ENCODE measurements around the gene CPS1.
A peak's percentile ranks its signal among the peaks of the same experiment; 100 is the strongest.

The CPS1 gene

DNA sequence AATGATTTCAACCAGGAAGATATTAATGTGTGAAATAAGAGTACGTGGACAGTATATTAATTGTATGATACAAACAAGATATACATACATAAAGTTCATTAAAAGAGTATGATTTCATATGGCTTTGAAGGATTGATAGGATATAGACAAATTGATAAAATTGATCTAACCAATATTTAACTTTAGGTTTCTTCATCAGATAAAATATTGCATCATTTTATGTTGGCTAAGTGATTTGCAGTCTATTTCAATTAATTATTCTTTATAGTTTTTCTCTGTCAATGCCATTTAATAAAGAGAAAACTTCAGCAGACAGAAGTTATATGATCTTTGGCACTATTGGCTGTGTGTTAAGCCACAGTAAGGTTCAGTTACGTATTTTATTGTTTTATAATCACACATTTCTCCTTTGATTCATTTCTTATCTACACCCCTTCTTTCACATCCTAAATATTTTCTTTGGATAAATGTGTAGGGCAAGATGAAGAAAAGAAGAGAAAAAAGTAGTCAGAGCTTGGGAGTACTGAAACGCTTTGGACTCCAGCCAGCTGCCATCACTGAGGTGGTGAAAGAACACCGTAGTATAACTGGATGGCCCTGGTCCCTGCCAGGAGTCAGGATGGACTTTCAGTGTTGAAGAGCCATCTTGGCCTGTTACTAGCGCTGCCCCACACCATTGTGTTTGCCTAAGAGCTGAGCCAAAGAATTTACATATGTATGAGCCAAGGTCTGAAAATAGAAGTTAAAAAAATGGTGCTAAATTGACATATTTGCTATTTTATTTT is 9.8 kb upstream of the CPS1 start:
- DNase-seq: peak in 25 of 51 donors; percentile 0 to 49 (median 12)

DNA sequence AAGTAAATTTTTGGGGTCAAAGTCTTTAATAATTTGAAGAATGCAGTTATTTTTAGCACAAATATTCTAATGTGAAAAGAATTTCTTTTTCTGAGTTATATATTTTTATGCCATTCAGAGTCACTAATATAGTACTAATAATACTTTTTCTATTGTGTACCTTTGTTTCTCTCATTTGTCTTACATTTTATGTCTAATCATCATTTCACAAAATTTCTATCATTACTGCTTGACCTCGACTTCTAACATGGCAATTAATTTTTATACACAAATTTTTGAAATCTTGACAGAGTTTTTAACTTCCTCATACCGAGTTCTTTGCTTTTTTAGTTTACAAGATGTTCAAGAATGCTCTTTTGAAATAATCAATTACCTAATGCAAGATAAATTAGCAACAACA is 8.4 kb upstream of the CPS1 start:
- no peak for DNase-seq

DNA sequence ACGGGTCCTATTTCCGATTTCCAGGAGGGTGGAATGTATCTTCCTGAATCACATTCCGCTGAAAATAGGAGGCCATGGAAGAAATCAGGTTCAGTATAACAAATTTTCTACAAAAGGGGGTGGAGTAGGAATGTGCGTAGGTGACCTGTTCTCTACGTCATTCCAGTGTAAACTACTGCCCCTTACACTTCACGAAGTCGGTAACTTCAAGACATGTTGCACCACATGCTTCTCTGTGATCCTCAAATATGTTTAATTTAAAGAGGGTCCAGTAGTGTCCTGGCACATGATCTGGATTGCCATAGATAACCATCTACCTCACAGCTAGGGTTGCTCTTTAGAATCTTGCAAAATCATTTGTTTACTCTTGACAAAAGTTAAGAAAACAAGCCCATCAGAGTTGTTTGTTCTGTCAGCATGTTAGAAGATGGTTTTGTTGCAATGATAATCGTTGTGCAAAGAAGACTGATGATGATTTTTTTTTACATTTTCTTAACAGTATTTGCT is 7.5 kb upstream of the CPS1 start:
- DNase-seq: no peak

DNA sequence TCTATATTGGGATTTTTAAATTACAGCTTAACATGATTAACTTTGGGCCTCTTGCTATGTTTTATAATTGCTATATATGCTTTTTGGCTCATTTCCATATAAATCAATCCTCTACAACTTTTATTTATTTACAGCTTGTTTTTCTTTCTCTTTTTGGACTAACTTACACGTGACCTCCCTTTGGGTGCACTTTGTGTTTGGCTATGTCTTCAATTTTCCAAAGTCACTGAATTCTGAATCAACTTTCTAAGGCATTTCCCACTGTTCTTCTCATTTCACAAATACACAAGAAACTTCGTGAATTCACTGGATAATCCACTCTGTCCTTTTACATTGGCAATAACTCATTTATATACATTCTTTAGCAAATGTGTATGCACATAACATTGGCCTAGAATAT is 5.4 kb upstream of the CPS1 start:
- DNase-seq: no peak

DNA sequence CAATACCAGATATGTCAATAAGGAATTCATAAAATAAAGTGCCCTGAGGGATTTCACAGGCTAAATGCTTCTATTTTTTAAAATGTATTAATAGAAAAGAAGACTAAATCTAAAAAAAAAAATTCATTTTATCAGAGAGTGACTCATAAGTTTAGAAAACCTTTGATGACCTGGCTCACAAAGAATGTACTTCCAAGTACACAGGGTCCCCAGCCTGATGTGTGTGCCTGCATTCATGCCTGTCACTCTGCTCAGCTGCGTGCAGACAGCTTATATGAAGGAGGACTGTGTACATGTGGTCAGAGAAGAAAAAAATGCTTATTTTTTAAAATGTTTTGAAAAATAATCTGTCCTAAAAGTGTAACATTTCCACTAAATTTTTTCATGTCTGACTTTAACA is 3.0 kb upstream of the CPS1 start:
- peak in 1 of 51 donors; percentile 0 for DNase-seq

DNA sequence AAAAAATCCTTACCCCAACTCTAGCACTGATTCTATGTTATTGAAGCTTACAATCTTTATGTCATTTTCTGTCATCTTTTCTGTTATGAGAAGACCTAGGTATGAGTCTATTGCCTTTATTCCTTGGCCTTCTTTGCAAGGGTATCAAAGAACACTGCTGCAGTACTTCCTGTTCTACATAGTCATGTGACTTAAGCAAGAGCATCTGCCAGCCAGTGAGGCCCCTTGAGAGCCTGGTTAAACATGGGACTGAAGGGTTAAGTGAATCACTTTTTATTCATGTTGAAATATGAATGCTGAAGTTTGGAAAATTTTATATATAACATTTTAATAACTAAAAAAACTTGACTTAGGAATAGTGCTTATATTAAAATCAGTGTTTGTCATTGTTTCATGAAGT is 844 bp upstream of the CPS1 start:
- DNase-seq: no peak

DNA sequence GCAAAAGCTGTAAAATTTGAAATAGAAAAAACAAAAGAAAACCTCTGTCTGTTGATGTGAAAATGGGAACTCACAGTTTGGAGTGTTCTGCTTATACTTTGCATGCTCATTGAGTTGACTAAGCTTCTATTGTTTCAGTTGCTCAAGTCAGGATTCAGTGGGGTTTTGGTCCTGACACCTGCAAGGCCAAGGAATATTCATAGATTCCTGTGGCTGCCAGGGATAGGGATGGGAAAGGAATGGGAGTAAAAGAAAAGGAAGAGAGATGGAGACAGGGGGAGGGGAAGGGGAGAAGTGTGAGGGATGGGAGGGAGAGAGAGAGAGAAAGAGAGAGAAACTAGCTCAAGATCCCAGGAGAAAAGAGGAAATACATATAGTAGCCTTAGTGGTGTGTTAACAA is 1.3 kb downstream of the CPS1 start:
- no peak for DNase-seq

DNA sequence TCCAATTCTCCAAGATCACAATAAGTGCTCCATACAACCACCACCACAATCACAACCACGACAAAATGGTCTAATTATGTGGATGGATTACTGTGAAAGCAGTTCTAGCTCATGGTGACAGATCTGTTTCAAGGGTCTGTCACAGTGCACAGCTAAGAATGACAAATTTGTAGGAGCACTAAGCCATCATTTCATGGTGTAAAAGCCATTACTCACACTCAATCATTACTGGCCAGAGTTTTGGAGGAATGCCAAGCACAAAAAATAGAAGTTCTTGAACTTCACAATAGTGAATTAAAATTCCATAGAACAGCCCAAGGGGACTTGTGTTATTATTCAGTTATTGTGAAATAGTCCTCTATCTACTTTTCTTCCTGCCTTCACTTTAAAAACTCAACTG is 2.3 kb downstream of the CPS1 start:
- DNase-seq: no peak

DNA sequence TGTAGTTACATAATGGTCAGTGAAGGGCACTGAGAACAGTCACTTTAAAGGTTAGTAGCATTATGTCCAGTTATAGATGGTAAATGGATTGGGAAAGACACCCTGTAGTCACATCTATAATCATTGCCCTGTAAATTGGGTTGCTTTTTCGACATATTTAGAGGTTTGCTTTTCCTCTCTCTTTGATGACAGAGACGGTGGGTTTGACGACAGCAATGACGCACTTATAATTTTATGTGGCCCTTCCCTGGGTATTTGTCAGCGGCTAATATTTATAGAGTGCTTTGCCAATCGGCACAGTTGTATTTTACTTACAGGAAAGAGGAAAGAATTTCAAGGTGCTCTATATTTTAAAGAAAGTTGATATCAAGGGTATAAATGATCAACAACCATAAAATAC is 2.8 kb downstream of the CPS1 start:
- no peak for DNase-seq

DNA sequence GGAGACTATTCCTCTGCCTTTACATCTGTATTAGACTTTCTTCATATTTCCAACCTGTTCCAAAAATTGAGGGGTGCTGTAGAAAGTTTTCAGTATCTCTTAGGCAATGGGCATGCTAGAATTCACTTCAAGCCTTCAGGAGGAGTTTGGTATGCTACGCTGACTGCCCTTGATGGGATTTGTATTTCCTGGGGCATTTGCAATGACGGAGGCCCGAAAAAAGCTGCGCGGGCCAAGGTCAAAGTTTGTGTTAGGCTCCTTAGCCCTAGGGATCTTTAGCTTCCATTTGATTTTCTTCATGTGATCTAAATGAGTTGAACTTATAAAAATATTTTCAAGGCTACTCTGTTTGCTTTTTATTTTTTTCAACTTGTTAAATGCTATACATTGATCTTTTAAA is 5.1 kb downstream of the CPS1 start:
- no peak for DNase-seq

DNA sequence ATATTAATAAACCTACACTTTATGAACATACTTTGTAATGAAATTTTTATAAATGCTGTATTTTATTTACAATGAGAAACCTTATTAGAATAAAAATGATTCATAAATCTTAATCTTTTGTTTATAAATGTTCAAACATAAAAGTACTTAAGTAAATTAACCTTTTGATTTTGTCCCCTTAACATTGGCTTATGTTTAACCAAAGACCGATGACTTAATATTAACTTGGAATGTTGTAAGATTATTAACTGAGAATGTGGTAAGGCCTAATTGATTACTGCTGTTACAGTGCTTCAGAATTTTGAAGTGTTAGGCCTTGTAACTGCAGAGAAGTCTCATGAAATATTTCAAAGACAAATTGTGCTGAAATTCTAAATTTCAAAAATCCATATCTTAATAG is 5.7 kb downstream of the CPS1 start:
- DNase-seq: no peak

DNA sequence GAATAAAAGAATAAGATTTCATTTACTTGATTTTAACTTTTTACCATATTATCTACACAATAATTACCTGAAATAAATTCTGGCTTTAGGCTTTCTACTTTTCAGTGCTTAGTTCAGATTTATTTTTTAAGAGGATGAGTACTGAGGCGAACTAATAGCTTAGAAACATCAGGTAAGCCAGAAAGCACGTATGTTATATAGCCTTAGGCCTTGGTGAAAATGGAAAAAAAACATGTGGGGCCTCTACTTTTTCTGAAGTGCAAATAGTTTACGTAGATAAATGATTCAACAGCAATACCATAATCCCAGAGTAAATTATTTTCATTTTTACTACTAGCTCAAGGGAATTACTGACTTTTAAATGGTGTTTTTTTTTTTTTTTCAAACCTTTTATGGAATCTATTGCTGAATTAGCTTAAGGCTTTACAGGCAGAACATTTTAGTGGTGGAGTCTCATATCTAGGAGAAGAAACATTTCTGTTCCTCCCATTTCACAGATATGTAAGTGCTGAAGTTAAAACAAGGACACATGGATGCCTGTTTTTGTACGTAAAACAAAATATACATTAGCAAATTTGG is 6.2 kb downstream of the CPS1 start:
- DNase-seq: no peak

DNA sequence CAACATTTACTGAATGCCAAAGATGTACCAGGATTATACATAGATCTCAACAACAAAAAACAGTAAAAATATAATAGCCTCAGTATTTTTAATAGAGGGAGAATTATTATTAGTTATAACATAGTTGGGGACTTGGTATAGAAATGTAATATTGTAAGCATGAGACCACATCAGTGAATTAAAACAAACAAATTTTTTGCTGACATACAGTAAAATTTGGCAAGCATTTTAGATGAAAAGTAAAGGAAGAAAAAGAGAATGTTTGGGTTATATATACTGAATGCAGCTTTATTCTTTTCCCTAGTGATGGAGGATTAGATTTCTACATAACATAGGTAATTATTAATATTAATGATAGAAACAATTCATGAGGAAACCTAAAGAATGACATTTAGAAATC is 10.9 kb downstream of the CPS1 start:
- DNase-seq: no peak

DNA sequence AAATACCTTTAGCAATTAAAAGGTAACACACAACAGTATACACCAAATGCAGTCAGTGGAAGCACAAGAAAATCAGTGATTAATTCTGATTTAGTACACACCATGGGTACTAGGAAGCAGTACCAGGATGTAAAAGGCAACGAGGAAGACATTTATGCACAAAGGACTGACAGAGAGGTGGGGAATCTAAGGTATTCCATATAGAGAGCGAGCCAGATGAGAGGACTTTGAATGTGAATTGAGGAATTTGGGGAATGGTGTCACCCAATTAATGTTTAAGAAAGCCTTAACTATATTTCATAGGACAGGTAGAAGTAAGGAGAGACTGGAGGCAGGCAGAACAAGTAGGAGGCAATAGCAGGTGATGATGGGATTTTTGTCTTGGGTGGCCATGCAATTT is 11.7 kb downstream of the CPS1 start:
- no peak for DNase-seq

DNA sequence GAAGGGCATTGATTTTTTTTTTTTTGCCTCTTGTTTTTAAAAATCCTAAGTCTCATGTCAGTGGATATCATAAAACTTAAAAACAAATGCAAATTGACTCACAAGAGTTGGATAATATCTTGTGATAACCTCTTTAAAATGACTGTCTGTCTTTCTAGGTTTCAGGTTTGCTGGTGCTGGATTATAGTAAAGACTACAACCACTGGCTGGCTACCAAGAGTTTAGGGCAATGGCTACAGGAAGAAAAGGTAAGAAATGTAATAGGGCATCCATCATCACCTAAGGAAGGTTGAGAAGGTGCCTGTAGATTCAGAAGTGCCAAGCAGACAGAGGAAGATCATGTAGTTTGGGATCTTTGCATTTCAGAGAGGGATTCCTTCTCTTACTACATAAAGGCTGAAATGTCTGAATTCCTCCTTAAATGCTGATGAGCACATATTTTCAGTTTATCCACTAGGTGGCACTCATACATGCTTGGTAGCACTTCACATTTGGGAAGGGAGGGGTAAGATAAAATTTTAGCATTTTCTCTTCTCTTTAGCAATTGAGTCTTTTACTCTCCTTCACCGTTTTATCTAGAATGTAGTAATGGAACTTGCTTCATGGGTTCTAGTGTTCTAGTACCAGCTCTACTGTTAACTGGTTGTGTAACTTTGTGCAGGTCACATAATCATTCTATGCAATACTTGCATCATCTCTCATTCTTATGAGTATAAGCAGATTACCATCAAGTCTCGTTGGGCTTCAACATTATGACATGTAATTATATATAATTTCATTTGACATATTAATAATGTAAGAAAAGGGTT is 21.1 kb downstream of the CPS1 start:
- DNase-seq: peak in 2 of 51 donors; percentile 8 to 71

DNA sequence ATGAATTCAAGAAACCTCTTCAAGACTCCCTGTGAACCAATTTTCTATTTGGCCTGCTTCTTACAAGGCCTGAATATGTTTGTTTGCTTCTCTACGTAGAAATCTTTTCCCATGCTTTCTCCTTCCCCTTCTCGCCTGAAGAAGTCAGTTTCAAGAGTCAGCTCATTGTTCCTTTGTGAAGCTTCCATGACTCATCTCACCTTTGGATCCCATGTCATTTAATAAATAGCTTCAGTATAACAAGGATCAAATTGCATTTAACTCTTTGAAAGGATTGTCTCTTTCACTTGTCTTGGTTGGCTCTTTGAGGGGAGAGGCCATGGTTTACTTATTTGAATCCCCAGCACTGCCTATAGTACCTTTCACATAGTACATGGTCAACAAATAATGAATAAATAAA is 28.4 kb downstream of the CPS1 start:
- no peak for DNase-seq

DNA sequence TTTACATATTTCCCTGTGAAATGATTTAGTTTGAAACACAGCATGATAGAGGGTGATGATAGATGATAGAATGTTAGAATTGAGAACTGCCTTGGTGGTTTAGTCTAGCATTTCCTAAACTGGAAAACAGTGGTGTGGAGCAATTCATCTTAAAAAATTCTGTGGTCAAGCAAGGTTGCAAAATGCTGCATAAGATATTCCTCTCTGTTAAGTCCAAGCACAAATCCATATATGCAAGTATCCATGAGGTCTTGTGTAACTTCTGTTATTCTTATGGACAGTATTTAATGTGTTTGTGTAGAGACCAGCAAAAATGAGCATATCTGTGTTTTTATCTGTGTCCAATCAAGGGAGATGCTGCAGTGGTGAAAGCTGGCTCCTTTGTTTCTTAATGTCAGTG is 30.0 kb downstream of the CPS1 start:
- DNase-seq: no peak

DNA sequence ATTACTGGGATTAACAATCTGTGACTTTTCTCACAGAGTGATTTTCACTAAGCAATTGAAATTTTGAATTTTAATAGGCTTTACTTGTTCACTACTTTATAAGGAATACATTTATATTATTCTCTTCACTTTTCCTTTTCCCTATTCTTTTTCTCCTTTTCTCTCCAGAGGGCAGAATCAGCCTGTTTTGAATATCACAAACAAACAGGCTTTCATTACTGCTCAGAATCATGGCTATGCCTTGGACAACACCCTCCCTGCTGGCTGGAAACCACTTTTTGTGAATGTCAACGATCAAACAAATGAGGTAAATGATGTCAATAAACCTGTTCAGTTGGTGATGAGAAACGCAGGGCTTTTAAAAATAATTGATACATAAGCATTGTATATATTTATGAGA is 35.3 kb downstream of the CPS1 start:
- peak in 3 of 51 donors; percentile 5 to 12 (median 8) for DNase-seq

DNA sequence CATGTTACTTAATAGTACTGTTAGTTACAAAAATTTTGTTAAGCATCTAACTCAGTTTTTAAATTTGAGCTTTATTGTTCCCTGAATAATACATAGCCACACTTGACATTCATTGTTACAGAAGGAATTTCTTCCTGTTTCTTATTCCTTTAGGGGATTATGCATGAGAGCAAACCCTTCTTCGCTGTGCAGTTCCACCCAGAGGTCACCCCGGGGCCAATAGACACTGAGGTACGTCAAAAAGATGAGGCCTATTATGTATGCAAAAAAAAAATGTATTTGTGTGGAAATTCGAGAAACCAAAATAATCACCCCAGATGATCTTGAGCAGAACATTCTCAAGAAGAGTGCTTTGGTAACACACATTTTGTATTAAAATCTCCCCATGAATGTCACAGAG is 36.3 kb downstream of the CPS1 start:
- DNase-seq: no peak

DNA sequence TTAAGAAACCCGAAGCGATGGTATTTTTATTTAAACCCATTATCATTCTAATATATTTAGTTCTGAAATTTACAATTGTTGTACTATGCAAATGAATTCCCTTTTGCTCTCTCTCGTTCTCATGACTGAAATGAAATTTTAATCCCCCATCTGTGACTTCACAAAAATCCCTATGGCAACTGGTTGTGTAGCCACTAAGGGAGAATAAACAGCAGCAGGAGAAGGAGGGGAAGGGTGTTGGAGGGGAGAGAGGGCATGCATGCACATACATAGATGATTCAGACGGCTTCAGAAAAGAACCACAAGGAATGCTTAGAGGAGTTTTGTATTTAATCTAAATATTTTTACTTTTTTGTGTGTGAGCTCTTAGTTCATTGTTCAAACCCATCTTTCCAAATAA is 36.8 kb downstream of the CPS1 start:
- DNase-seq: no peak

DNA sequence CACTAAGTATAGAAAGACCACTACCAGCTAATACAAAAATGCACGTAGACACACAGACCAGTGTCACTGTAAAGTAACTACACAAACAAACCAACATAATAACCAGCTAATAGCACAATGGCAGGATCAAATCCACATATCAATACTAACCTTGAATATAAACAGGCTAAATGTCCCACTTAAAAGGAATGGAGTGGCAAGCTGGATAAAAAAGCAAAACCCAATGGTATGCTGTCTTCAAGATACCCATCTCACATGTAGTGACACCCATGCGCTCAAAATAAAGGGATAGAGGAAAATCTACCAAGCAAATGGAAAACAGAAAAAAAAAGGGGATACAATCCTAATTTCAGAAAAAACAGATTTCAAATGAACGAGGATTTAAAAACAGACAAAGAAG is 41.8 kb downstream of the CPS1 start:
- no peak for DNase-seq

DNA sequence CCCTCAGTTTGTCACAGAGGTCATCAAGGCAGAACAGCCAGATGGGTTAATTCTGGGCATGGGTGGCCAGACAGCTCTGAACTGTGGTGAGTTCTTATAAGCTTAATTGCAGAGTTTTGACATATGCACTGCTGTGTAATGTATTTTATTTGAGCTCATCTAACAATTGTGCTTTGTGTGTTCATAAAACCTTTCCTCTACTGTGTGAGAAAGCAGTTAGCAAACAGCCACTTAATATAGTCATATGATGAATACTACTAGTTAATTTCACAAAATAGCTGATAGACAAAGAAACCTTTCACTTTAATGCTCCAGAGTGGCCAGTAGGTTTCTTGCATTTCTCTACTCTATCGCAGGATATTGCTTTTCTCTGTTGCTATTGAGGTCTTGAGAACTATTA is 43.1 kb downstream of the CPS1 start:
- DNase-seq: no peak

DNA sequence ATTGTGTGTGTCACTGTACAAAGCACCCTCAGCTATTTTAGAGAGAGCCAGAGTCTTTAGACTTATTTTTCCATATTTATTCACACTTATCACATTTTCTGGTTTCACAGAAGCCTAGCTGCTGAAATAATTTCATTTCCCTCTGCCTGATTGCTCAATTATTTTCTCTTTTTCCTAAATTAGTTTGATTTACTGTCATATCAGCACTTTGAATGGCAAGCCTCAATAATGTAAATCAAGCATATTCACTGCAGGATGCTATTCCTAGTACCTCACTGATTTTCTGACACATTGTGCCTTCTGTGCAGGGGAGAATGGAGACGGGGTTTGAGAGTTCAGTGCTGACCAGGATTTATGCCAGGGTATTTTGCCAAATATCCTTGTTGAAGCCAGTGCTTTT is 48.3 kb downstream of the CPS1 start:
- no peak for DNase-seq
